HG02970 (cell line): ENCODE measurements around the gene FOLH1.
"Not testable (repeated sequence)": the region's sequence is repeated elsewhere in the genome, so short reads cannot be mapped to it uniquely, and the experiment has no call there.

ENCODE experiments used
- ATAC-seq: cut with Tn5 transposase; IDR thresholded peaks from one replicate; pipeline ENCODE4 v1.9.1; 2021; ENCODE audit warnings: mild to moderate bottlenecking, moderate library complexity, moderate number of reproducible peaks; ENCODE audit not compliant: unreplicated experiment, low FRiP score

The FOLH1 gene

DNA sequence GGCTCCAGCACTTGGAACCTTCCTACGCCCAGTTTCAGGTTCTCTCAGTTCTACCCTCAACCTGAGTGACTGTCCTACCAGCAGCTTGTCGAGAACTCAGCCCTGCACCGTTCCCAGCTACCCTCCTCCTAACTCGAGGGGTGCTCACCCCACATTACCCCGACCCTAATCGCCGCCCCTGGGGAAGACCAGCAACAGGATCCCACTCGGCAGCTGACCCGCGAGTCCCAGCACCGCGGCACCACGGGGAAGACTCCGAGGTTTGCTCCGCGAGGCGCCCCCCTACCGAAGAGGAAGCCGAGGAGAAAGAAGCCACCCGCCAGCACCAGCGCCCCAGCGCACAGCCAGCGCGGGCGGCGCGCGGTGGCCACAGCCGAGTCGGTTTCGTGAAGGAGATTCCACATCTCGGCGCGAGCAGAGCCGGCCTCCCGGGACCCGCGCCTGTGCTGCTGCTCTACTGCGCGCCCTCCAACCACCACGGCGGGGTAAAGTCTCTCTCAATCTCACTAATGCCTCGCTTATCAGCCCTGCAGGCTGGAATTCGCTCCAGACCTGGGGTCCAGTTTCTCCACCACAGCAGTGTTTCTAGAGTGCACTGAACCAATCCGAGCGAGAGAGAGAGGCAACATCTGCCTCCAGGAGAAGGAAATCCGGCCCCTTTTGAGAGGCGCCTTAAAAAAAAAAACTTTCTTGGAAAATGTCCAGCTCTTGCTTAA is at the start of gene FOLH1:
FOLH1 (minus strand) TSS at position 597 of the 716 bp plus-strand sequence; CDS start at position 404, 193 bp downstream.
- ATAC-seq: no peak

DNA sequence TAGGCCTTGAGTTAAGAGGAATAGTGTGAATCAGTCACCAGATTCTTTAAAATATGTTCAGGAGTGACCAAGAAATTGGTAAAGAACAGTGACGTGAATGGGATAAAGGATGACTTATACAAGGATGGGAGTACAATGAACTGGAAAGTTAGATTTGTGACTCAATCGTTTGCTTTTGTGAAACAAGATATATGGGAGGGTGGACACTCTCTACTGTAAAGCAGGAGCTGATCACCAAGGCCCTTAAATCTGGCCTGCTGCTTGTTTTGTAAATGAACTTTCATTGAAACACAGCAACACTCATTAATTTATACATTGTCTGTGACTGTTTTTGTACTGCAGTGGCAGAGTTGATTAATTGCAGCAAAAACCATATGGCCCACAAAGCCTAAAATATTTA is 46.7 kb upstream of the FOLH1 start:
- not testable (repeated sequence) for ATAC-seq

DNA sequence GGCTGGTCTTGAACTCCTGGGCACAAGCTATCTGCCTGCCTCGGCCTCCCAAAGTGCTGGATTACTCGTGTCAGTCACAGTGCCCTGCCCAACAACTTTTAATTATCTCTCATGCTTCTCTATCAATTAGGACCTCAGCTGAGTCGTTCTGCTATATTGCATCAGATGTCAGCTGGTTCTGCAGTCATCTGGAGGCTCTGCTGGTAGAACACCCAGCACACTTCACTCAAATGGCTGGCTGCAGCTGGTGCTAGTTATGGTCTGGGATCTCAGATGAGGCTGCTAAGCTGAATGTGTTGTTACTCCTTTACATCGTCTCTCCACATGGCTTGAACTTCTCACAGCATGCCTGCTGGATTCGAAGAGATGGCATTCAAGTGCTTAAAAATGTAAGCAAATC is 42.8 kb upstream of the FOLH1 start:
- ATAC-seq: not testable (repeated sequence)

DNA sequence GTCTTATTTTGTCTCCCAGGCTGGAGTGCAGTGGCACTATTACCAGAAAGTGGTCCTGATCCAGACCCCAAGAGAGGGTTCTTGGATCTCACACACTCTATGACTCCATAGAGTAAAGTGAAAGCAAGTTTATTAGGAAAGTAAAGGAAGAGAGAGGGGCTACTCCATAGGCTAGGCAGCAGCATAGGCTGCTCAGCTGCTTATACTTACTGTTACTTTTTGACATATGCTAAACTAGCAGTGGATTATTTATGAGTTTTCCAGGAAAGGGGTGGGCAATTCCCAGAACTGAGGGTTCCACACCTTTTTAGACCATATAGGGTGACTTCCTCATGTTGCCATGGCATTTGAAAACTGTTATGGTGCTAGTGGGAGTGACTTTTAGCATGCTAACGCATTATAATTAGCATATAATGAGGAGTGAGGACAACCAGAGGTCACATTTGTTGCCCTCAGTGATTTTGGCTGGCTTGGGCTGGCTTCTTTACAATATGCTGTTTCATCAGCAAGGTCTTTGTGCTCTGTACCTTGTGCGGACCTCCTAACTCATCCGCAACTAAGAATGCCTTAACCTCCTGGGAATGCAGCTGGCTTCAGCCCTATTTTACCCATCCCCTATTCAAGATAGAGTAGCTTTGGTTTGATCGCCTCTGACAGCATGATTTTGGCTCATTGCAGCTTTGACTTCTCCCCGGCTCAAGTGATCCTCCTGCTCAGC is 42.2 kb upstream of the FOLH1 start:
- ATAC-seq: not testable (repeated sequence)

DNA sequence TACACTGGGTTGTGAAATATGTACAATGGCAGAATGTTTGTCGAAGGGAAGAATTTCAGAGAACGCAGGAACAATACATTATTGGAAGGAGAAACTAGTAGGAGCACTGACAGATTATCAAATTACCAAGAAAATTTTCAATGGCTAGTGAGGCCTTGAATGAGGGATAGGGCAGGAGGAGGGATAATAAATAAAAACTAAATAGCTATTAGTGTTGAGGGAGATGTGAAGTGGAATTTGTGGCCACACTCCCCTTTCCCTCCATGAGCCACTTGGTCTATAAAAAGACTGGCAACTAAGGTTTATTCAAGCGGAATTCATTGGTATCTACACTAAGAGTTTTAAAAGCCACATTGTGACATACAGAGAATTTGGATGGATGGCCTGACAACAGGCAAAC is 41.0 kb upstream of the FOLH1 start:
- not testable (repeated sequence) for ATAC-seq

DNA sequence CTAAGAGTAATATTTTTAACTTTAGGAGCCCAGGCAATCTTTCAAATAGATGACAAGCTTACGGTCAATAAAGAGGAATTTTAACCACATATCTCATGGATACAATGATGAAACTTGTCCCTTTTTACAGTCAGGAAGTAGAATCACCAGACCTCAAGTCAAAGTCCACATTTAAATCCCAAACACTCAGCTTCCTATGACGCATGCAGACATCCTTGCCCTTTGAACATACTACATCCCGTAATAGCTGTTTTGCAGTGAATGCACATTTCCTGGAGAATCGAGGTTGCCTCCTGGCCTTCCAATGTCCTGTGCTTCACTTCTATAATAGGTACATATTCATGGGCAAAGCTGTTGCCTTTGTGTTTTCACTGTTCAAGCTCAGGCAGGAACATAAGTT is 25.3 kb upstream of the FOLH1 start:
- ATAC-seq: not testable (repeated sequence)

DNA sequence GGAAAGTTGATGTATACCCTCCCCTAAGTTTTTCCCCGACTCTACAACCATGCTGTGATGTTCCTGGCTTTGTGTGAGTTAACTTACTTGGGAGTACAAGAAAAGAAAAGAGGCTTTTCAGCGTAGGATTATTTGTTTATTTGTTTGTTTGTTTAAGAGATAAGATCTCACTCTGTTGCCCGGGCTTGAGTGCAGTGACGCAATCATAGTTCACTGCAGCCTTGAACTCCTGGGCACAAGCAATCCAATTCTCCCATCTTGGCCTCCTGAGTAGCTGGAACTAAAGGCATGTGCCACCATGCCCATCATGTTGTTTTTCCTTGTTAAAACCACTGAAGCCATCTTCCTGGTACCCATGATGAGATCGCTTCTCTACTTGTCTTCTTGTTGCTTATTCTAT is 24.6 kb upstream of the FOLH1 start:
- ATAC-seq: not testable (repeated sequence)

DNA sequence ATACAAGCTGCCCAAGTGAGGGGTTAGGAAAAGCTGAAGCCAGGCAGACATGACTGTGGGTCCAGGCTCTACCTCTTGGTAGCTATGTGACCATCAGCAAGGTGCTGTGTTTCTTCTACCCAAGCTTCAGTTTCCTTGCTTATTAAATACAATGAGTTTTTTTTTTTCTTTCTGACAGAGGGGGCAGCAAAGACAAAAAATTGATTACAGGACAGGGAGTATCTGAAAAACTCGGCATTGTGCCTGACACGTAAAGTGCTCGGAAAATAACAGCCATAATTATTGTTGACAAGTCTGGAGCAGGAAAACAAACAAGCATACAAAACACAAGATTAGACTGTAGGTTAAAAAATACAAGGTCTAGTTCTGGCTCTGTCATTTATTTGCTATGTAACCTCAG is 23.3 kb upstream of the FOLH1 start:
- not testable (repeated sequence) for ATAC-seq

DNA sequence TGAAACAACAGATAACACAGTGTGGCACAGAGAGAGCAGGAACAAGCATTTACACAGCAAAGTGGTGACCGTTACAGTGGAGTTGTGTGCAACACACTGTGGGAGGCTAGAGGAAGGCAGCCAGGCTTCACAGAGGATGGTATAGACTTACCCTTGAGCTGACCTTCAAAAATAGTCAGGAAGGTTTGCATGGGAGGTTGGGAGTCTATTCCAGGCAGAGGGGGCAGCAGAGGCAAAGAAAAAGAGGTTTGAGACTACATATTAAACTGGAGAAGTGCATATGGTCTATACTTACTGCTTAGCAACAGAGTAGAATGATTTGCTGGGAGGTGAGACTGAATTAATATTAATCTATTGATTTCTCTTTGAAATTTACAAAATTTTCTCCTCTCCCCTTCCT is 22.1 kb upstream of the FOLH1 start:
- ATAC-seq: not testable (repeated sequence)

DNA sequence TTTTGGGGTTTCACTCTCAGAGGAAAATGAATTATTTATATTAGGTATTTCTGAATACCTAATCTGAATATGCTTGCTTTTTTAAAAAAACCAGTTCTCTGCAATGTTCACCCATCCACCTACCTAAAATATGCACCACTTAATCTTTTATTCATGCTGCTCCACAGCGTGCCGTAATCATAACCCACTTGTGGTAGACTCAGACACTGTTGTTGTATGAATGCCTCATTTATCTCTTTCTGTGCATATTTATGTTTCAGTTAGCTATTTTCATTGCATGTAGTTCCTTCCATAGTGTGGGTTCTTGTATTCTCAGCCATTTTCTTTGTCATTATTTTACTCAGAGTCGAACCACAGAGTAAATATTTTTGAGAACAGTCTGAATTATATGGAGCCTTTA is 21.6 kb upstream of the FOLH1 start:
- not testable (repeated sequence) for ATAC-seq

DNA sequence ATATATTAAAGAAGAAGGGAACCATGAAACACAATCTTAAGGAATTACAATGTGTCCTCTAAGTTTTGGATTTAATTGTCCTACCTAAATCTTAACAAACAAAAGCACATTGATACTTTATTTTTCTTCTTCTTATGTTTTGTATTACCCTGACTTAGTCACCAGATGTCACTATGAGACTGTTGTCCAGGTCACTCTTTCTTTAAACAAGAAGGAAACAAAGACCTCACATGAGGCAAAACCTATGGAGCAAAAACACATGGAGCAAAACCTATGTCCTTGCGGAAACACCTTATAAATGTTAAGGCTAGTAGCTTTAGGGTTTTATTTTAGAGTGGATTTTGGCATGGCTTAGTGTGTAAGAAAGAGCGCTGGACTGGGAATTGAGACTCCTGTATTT is 20.7 kb upstream of the FOLH1 start:
- not testable (repeated sequence) for ATAC-seq

DNA sequence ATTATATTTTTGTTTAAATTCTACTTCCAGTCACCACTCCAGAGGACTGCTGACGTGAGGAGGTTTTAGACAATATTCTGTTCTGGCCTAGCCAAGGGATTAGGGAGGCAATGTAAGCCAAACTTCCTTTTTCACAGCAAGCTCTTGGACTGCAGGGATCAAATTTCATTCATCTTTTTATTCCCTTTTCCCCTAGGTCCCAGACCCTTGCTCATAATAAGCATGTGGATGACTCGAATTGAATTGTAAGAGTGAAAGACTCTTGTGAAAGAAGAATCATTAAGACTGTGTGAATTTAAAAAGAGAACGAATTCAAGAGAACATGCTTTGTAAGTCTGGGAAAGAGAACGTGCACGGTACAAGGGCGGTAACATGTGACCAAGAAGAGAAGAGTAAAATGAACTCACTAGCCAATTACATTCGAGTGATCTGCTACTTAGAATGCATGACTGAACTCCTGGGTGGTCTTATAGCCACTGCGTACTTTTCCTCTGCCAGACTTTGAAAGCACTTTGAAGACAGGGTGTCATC is 16.9 kb upstream of the FOLH1 start:
- ATAC-seq: not testable (repeated sequence)

DNA sequence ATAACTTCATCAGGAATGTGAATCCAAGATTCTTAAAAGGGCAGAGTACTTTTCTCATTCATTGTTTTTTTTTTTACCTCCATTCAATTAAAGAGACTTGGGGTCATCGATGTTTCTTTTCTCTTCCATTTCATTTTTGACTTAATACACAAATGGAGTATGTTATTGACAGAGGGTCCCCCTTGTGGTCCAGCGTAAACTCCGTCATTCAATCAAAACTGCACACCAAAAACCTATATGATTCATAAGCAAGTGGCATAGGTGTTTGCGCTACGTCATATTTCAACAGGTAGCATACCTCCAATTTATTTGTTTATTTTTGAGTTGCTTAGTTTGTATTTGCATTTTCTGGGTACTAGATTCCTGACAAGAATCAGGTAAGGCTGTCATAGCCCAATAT is 12.7 kb upstream of the FOLH1 start:
- no peak for ATAC-seq

DNA sequence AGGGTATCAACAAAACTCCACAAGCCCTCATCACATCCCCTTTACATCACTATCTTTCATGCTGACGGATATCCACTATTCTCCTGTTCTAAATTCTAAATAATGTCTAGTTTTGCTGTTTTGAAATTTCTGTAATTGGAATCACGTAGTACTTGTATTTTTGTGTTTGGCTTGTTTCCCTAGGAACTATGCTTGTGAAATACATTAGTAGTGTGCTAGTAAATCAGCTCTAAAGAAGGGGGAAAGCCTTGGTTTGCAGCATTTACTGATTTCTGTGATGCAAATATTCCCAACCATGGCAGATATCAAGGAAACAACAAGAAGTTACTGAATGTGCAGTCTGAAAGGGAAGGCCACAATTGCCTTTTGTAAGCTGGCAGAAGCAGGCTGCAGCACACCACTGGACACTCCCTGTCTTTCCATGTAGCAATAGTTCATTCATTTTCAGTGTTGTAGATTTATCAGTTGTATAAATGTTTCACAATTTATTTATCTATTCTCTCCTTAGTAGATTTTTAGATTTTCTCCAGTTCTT is 4.7 kb upstream of the FOLH1 start:
- ATAC-seq: no peak

DNA sequence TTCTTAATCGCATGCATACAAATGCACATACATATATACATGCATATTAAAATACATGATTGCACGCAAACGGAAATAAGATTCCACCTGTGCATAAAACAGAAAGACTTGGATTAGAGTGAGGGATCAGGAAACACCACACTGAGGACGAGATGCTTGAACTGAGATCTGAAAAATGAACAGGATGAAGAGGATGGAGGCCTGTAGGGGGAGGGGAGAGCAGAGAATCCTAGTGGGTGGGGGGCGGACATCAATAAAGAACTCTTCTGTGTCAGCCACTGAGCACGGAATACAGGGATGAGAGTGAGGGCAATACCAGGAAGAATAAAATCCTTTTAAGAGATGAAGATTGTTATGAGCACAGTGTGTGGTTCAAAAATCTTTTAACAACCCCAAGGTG is 1.4 kb downstream of the FOLH1 start:
- not testable (repeated sequence) for ATAC-seq

DNA sequence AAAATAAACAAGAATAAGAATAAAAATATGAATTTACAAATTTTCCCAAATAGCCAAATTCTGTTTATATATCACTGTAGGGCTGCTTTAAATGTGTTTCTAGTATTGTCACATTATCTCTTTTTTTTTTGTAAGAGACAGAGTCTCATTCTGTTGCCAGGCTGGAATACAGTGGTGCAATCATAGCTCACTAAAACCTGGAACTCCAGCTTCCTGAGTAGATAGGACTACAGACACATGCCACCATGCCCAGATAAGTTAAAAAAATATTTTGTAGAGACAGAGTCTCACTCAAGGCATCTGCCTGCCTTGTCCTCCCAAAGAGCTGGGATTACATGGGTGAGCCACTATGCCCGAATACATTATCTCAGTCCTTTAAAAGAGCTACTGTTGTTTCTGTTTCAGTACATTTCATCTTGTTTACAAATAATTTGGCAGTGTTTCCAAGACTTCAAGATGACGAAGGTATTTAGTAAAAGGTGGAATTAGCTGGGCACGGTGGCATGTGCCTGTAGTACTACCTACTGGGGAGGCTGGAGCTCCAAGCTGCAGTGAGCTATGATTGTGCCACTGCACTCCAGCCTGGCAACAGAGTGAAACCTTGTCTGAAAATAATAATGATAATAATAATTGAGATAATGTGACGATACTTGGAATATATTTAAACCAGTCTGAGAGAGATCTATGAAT is 6.0 kb downstream of the FOLH1 start:
- ATAC-seq: no peak

DNA sequence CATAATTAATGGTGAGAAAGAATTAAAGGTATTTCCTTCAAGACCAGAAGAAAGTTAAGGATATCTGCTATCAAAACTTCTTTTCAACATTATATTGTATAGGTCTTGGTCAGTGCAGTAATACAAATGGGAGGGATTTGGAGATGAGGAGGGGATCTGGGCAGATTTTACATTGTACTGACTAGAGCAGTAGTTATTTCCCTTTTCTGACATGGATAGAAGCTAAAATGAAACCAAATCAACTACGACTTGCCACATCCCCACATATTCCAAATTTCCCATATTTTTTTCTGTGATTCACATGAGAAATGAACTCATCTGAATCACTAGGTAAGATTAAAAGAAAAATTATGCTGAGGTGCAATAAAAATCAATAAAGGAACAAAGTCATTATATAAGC is 11.6 kb downstream of the FOLH1 start:
- not testable (repeated sequence) for ATAC-seq

DNA sequence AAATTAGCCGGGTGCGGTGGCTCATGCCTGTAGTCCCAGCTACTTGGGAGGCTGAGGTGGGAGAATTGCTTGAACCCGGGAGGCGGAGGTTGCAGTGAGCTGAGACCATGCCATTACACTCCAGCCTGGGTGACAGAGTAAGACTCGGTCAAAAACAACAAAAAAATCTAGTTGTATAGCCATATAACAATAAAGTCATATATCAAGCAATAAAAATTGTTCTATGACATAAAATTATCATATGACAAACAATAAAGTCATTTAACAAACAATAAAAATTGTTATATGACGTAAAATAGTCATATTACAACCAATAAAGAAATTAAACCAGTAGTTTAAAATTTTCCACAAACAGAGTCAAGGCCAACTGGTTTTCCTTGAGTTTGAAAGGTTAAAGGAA is 12.4 kb downstream of the FOLH1 start:
- not testable (repeated sequence) for ATAC-seq

DNA sequence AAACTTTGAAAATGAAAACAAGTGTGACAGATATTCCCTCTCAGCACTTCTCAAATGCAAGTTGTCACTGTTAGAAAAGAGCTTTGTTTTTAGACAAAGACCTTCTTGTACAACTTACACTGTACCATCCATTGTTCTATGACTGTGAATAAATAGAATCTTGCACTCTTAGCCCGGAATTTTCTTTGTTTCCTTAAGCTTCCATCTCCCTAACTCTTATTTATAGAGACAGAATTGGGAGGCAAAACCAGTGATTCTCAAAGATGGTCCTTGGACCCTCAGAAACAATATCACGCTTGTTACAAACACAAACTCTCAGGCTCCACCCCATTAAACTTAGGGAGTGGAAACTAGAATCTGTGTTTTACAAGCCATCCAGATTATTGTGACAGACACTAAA is 18.1 kb downstream of the FOLH1 start:
- ATAC-seq: not testable (repeated sequence)

DNA sequence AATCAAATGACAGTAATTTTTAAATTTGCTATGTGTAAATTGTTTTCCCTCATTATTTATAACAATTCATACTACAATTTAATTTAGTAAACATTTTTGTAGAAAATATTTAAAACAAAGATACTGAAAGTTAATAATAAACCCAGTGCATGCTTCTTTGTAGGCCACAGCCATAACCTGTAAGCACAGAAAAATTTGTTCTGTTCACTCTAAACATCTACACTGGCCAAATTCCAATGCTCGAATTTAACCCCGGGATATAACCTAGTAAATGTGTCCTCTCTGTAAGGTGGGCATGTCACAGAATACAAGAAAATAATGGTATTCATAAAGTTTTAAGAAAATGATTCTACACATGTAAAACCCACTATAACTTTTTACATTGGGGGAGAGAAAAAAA is 22.2 kb downstream of the FOLH1 start:
- not testable (repeated sequence) for ATAC-seq

DNA sequence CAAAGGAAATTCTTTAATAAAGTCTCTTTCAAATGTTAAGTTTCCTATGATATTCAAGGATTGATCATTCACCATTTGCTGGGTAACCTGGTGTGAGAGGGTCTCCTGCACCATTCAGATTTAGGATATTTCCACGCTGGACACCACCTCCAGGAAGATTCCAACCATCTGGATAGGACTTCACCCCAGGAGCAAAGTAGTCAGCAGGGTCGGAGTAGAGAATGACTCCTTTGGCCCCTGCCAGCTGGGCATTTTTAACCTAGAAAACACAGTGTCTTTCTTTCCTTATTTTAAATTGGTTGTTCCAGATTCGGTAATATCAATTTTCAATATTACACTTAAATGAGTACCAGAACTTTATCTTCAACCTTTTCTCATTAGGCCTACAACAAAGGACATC is 22.8 kb downstream of the FOLH1 start:
- ATAC-seq: not testable (repeated sequence)
